A549 (cell line): Measurements from ENCODE around the gene RIMS1. TPM values are rescaled to one million over a fixed set of nuclear protein-coding genes. Genes with fewer than 3 reads are reported as not detected.

Experiments
- ATAC-seq, 2 experiments: fragments of 200-7000 bp in 1 of 2; fragments of >200 bp in 1 of 2; cut with Nextera tagmentation in 1 of 2; cut with Tn5 transposase in 1 of 2; 3 replicates each; pipeline versions ENCODE4 v1.8.0 to v1.9.1; 2018 to 2020; ENCODE audit warnings: mild to moderate bottlenecking in 1 of 2, moderate library complexity in 1 of 2
- CTCF ChIA-PET: fragments of 300-600 bp; sonication (Branson Sonifier 250); formaldehyde crosslinking; extraction: SDS; loops from one replicate; lab custom pipeline; 2021; ENCODE audit warnings: antibody characterized with exemption, inconsistent platforms; lab: Yijun Ruan, JAX
- POLR2A ChIA-PET: fragments of 350-600 bp; formaldehyde crosslinking; extraction: SDS; loops from one replicate; lab custom pipeline; 2021; ENCODE audit warnings: antibody characterized with exemption, inconsistent platforms; lab: Yijun Ruan, JAX
- DNase-seq, 2 experiments: peaks; one replicate each; pipeline versions ENCODE4 v3.0.0 to v3.0.0-alpha.2; 2011 to 2016; ENCODE audit warnings: low read depth in 1 of 2, low spot score in 1 of 2
- FAIRE-seq: peaks from 2 replicates; lab custom pipeline; 2011; peaks lifted over from hg19 to GRCh38; lab: Jason Lieb, UNC
- H3K27ac ChIP-seq, 2 experiments: fragments of >200 bp; sonication (Bioruptor Twin); formaldehyde crosslinking; 3 replicates each; pipeline ENCODE4 v1.5.1; 2016 to 2017
- H3K4me1 ChIP-seq: fragments of >200 bp; sonication (Bioruptor Twin); formaldehyde crosslinking; 3 replicates; pipeline ENCODE4 v1.6.1; 2016
- H3K4me2 ChIP-seq: fragments of >200 bp; sonication (Bioruptor Twin); formaldehyde crosslinking; 3 replicates; pipeline ENCODE4 v1.6.1; 2016
- H3K4me3 ChIP-seq: fragments of >200 bp; sonication (Bioruptor Twin); formaldehyde crosslinking; 3 replicates; pipeline ENCODE4 v1.5.1; 2016
- H3K9me3 ChIP-seq: fragments of >200 bp; sonication (Bioruptor Twin); formaldehyde crosslinking; 3 replicates; pipeline ENCODE4 v1.6.1; 2016
- BCL3 ChIP-seq: fragments of >200 bp; sonication (Bioruptor Twin); formaldehyde crosslinking; IDR thresholded peaks from 3 replicates; pipeline ENCODE4 v1.6.1; 2016
- BHLHE40 ChIP-seq: IDR thresholded peaks from 2 replicates; pipeline ENCODE4 v1.6.1; 2012; ENCODE audit warnings: low read depth, low read length, inconsistent platforms
- CBX2 ChIP-seq: fragments of 200-600 bp; sonication (generic); IDR thresholded peaks from 2 replicates; pipeline ENCODE4 v1.6.1; 2016; ENCODE audit warnings: low read depth, mild to moderate bottlenecking, borderline replicate concordance
- CHD4 ChIP-seq: fragments of 200-600 bp; sonication (generic); IDR thresholded peaks from 2 replicates; pipeline ENCODE4 v1.6.1; 2016; ENCODE audit warnings: antibody characterized with exemption, mild to moderate bottlenecking, borderline replicate concordance
- EHMT2 ChIP-seq: fragments of 200-600 bp; sonication (generic); IDR thresholded peaks from 2 replicates; pipeline ENCODE4 v1.6.1; 2016; ENCODE audit warnings: antibody characterized with exemption, low read depth, mild to moderate bottlenecking, moderate library complexity
- ESRRA ChIP-seq: fragments of 150-350 bp; IDR thresholded peaks from 2 replicates; pipeline ENCODE4 v1.6.1; 2014; ENCODE audit warnings: mild to moderate bottlenecking, low read length, borderline replicate concordance
- FOSB ChIP-seq: fragments of 250-450 bp; sonication (Bioruptor Pico); IDR thresholded peaks from 2 replicates; pipeline ENCODE4 v1.5.0; 2020; ENCODE audit warnings: mild to moderate bottlenecking, moderate library complexity
- FOSL2 ChIP-seq, 2 experiments: fragments of 450-650 bp in 1 of 2; fragments of >200 bp in 1 of 2; sonication (Bioruptor Twin) in 1 of 2; formaldehyde crosslinking; IDR thresholded peaks; 2 replicates each; pipeline versions ENCODE4 v1.5.0 to v1.6.1; 2016 to 2020; ENCODE audit warnings: mild to moderate bottlenecking in 1 of 2, moderate library complexity in 1 of 2
- HDAC2 ChIP-seq: fragments of 200-600 bp; sonication (generic); IDR thresholded peaks from 2 replicates; pipeline ENCODE4 v1.6.1; 2016
- JUN ChIP-seq, 2 experiments: fragments of >200 bp; sonication (Bioruptor Twin); formaldehyde crosslinking; IDR thresholded peaks; 2 replicates in 1 of 2; 3 replicates in 1 of 2; pipeline ENCODE4 v1.6.1; 2016 to 2017
- JUNB ChIP-seq: fragments of >200 bp; sonication (Bioruptor Twin); formaldehyde crosslinking; IDR thresholded peaks from 2 replicates; pipeline ENCODE4 v1.6.1; 2016
- KDM5A ChIP-seq: fragments of 200-600 bp; sonication (generic); IDR thresholded peaks from 2 replicates; pipeline ENCODE4 v1.6.1; 2016; ENCODE audit warnings: antibody characterized with exemption, mild to moderate bottlenecking
- MAFK ChIP-seq: fragments of 450-650 bp; IDR thresholded peaks from 2 replicates; pipeline ENCODE4 v1.6.1; 2014; ENCODE audit not compliant: partially characterized antibody
- MAZ ChIP-seq: fragments of 150-350 bp; IDR thresholded peaks from 2 replicates; pipeline ENCODE4 v1.6.1; 2014; ENCODE audit warnings: antibody characterized with exemption, low read depth, low read length, borderline replicate concordance
- MYC ChIP-seq: IDR thresholded peaks from 2 replicates; pipeline ENCODE4 v1.6.1; 2012; ENCODE audit warnings: mild to moderate bottlenecking, inconsistent platforms, low read length, improper control_type of control experiment, borderline replicate concordance
- NPAS2 ChIP-seq: fragments of 250-450 bp; sonication (Bioruptor Pico); IDR thresholded peaks from 2 replicates; pipeline ENCODE4 v1.8.0; 2022; ENCODE audit warnings: mild to moderate bottlenecking, moderate library complexity, borderline replicate concordance
- NR3C1 ChIP-seq: fragments of >200 bp; sonication (Bioruptor Twin); formaldehyde crosslinking; IDR thresholded peaks from 3 replicates; pipeline ENCODE4 v1.6.1; 2017
- POLR2AphosphoS2 ChIP-seq: conservative IDR thresholded peaks from 2 replicates; pipeline ENCODE4 v1.6.1; 2012; ENCODE audit warnings: low read length, improper control_type of control experiment, inconsistent platforms
- RAD21 ChIP-seq, 2 experiments: fragments of >200 bp in 1 of 2; sonication (Bioruptor Twin) in 1 of 2; formaldehyde crosslinking in 1 of 2; IDR thresholded peaks in 1 of 2; conservative IDR thresholded peaks in 1 of 2; 2 replicates in 1 of 2; 3 replicates in 1 of 2; pipeline ENCODE4 v1.6.1; 2012 to 2018; ENCODE audit warnings: inconsistent platforms in 1 of 2
- RFX5 ChIP-seq: fragments of 450-650 bp; IDR thresholded peaks from 2 replicates; pipeline ENCODE4 v1.7.1; 2014; ENCODE audit warnings: antibody characterized with exemption, mild to moderate bottlenecking, moderate library complexity
- RNF2 ChIP-seq: fragments of 200-600 bp; sonication (generic); IDR thresholded peaks from 2 replicates; pipeline ENCODE4 v1.6.1; 2016; ENCODE audit warnings: low read depth, mild to moderate bottlenecking, antibody characterized with exemption, moderate library complexity, borderline replicate concordance
- SMC3 ChIP-seq: fragments of >200 bp; sonication (Bioruptor Twin); formaldehyde crosslinking; IDR thresholded peaks from 3 replicates; pipeline ENCODE4 v1.6.1; 2018; ENCODE audit warnings: inconsistent platforms
- TFCP2L1 ChIP-seq: fragments of 250-450 bp; sonication (Bioruptor Pico); IDR thresholded peaks from 2 replicates; pipeline ENCODE4 v1.5.0; 2021; ENCODE audit warnings: mild to moderate bottlenecking
- TP53 ChIP-seq: fragments of 250-450 bp; sonication (Bioruptor Pico); IDR thresholded peaks from 2 replicates; pipeline ENCODE4 v1.5.0; 2021; ENCODE audit warnings: mild to moderate bottlenecking, moderate library complexity
- USF2 ChIP-seq: fragments of 450-650 bp; IDR thresholded peaks from 2 replicates; pipeline ENCODE4 v1.6.1; 2014; ENCODE audit warnings: antibody characterized with exemption
- ZC3H11A ChIP-seq: fragments of 450-650 bp; IDR thresholded peaks from 2 replicates; pipeline ENCODE4 v1.6.1; 2014; ENCODE audit warnings: antibody characterized with exemption, mild to moderate bottlenecking
- ZFP36 ChIP-seq: fragments of 450-650 bp; IDR thresholded peaks from 2 replicates; pipeline ENCODE4 v1.6.1; 2014; ENCODE audit warnings: borderline replicate concordance; ENCODE audit not compliant: partially characterized antibody
- ZNF302 ChIP-seq: fragments of 250-450 bp; sonication (Bioruptor Pico); IDR thresholded peaks from 2 replicates; pipeline ENCODE4 v1.9.0; 2021; ENCODE audit warnings: inconsistent platforms, mild to moderate bottlenecking, moderate library complexity
- WGBS: methylation state at CpG from one replicate; pipeline ENCODE4 v1.1.6; 2017; ENCODE audit errors: missing lambda C conversion rate; 5-methylcytosine and 5-hydroxymethylcytosine counted together
- polyA plus RNA-seq, 4 experiments: library from polyadenylated mRNA; depleted of rRNA in 3 of 4; stranded (reverse); fragments of >200 nt; fragmentation: RNase III in 1 of 4; extraction: RNeasy Plus Mini Kit Qiagen cat#74134 plus additional on column Dnase treatment in 1 of 4; gene quantifications; 2 replicates in 3 of 4; 3 replicates in 1 of 4; pipeline ENCODE4 v1.2.3, GENCODE V29; 2011 to 2017
- TF ChIP-seq, protein P1 (sequence below): fragments of >200 bp; sonication (Bioruptor Twin); formaldehyde crosslinking; IDR thresholded peaks from 2 replicates; pipeline ENCODE4 v1.6.1; 2016
- TF ChIP-seq, protein P2 (sequence below): fragments of 250-450 bp; sonication (Bioruptor Pico); IDR thresholded peaks from 2 replicates; pipeline ENCODE4 v1.5.0; 2020; ENCODE audit warnings: low read depth, mild to moderate bottlenecking, moderate library complexity

RIMS1 gene
- polyA plus RNA-seq, 2 of the 4 experiments (the other 2 are of a cell fraction) = 0.03 TPM; not detected in 1

GRCh38 chr6:72246926-72247325, 360.6 kb downstream of the RIMS1 start:
- H3K9me3 ChIP-seq = no peaks in the 10 kb centered on the region
- ChIA-PET CTCF (no interaction called here), POLR2A (no interaction called here)
- no peaks in the 10 kb centered on the region for H3K4me1 ChIP-seq
- TF ChIP-seq BHLHE40 (no peak), CHD4 (no peak), NR3C1 (no peak), RAD21 (conservative IDR thresholded peaks at IDR 0.05 in 1 of 2, IDR thresholded peaks at IDR 0.05 in 1 of 2) (no peak), JUN (IDR thresholded peaks at IDR 0.05) (no peak), MAZ (no peak), RFX5 (no peak), TP53 (no peak), ZC3H11A (no peak), NPAS2 (CRISPR knock-in tag) (no peak), USF2 (no peak), ESRRA (no peak), JUNB (no peak), KDM5A (no peak)
- TF ChIP-seq, protein P1, sequence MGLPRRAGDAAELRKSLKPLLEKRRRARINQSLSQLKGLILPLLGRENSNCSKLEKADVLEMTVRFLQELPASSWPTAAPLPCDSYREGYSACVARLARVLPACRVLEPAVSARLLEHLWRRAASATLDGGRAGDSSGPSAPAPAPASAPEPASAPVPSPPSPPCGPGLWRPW = no peak
- TF ChIP-seq, protein P2, sequence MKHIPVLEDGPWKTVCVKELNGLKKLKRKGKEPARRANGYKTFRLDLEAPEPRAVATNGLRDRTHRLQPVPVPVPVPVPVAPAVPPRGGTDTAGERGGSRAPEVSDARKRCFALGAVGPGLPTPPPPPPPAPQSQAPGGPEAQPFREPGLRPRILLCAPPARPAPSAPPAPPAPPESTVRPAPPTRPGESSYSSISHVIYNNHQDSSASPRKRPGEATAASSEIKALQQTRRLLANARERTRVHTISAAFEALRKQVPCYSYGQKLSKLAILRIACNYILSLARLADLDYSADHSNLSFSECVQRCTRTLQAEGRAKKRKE = no peak
- TF ChIP-seq, all 56 proteins: peak for 0
- DNase-seq (peak in 1 of 2 experiments; percentile 4), ATAC-seq (no peak), FAIRE-seq (no peak)
- no peak overlapping the region for H3K4me2 ChIP-seq
- H3K27ac ChIP-seq = no peak overlapping the region
- no peak overlapping the region for H3K4me3 ChIP-seq
- 43% methylated on average over 4 of the region's 4 CpGs for WGBS

- ATAC-seq (no peak), FAIRE-seq (no peak), DNase-seq (no peak)
- no peak overlapping the region for H3K4me3 ChIP-seq
- ChIA-PET CTCF (no interaction called here), POLR2A (no interaction called here)
- H3K9me3 ChIP-seq = no peaks in the 10 kb centered on the region
- H3K4me2 ChIP-seq = no peak overlapping the region
- no peak for TF ChIP-seq RFX5
- no peak for TF ChIP-seq NR3C1
- no peak for TF ChIP-seq CBX2
- no peak for TF ChIP-seq ZFP36
- TF ChIP-seq SMC3 = no peak
- no peak for TF ChIP-seq POLR2AphosphoS2
- TF ChIP-seq HDAC2 = no peak
- TF ChIP-seq ESRRA = no peak
- TF ChIP-seq TFCP2L1 (CRISPR knock-in tag) = no peak
- no peak for TF ChIP-seq EHMT2
- no peak for TF ChIP-seq ZC3H11A
- no peak for TF ChIP-seq FOSB
- TF ChIP-seq ZNF302 (CRISPR knock-in tag) = no peak
- TF ChIP-seq MAFK = no peak
- TF ChIP-seq RNF2 = no peak
- no peak for TF ChIP-seq MYC
- TF ChIP-seq BCL3 = no peak
- no peak for TF ChIP-seq FOSL2 (IDR thresholded peaks at IDR 0.05)
- no peak for TF ChIP-seq FOSL2 (CRISPR knock-in tag; IDR thresholded peaks at IDR 0.05)
- 65% methylated on average over 1 of the region's 1 CpG for WGBS
- no peaks in the 10 kb centered on the region for H3K4me1 ChIP-seq
- no peak overlapping the region for H3K27ac ChIP-seq
Measured at GRCh38 chr6:72248621-72249020, 362.3 kb downstream of the RIMS1 start.
